ENCODE data around the gene BICRA. TPM values are rescaled to one million over a fixed set of nuclear protein-coding genes. Genes with fewer than 3 reads are reported as not detected.

BICRA gene
- total and polyA plus RNA-seq, 2 donors (not counting 1 experiment from before 2014, with no cell fraction given) = 14.1 to 34.7 TPM

- Histone ChIP-seq H3K9me3 (ENCODE audit: control extremely low read depth in 1 of 3, control insufficient read depth in 2 of 3, insufficient read depth in 1 of 3, low read length in 2 of 3) (no peaks in the 10 kb centered on the region), H3K36me3 (replicated peaks in 1 of 2; ENCODE audit: control extremely low read depth in 1 of 2, control insufficient read depth in 1 of 2, extremely low read depth in 1 of 2, insufficient read depth in 2 of 2, low read length in 1 of 2) (peaks cover 0 to under 1% of the 10 kb centered on the region in 2 experiments), H3K79me2 (ENCODE audit: control insufficient read depth, insufficient read depth, low read length) (peaks cover 47% of the 10 kb centered on the region), H3K4me2 (replicated peaks; ENCODE audit: low read depth, low read length, poor library complexity, severe bottlenecking) (peak overlapping the region; percentile 96), H3K4me1 (ENCODE audit: control insufficient read depth in 2 of 2, insufficient read depth in 2 of 2, low read length in 2 of 2) (peaks cover 16 to 18% of the 10 kb centered on the region in 2 donors), H2AFZ (ENCODE audit: insufficient read depth, low read depth, low read length, poor library complexity, severe bottlenecking) (peak overlapping the region; percentile 94), H3K4me3 (ENCODE audit: control extremely low read depth in 1 of 5, extremely low read depth in 1 of 5, insufficient read depth in 1 of 5, low read depth in 2 of 5, low read length in 4 of 5) (peak overlapping the region; percentile 50 to 98 (median 92)), H3K9ac (ENCODE audit: low read length) (peak overlapping the region; percentile 99), H3K27me3 (replicated peaks in 1 of 4; ENCODE audit: control extremely low read depth in 1 of 4, control insufficient read depth in 3 of 4, insufficient read depth in 4 of 4, low read length in 3 of 4) (peaks cover 0 to 11% (median 0%) of the 10 kb centered on the region in 4 experiments), H3K27ac (ENCODE audit: low read length in 2 of 2) (peak overlapping the region; percentile 79 to 96), H4K20me1 (ENCODE audit: control insufficient read depth, insufficient read depth, low read length, poor library complexity, severe bottlenecking) (peaks cover 37% of the 10 kb centered on the region)
- Mint-ChIP-seq H3K9me3 (ENCODE audit: insufficient read depth) (peaks cover 3% of the 10 kb centered on the region), H3K27ac (peak overlapping the region; percentile 86), H3K27me3 (no peaks in the 10 kb centered on the region), H3K4me1 (peaks cover 28% of the 10 kb centered on the region), H3K4me3 (peak overlapping the region; percentile 69)
- DNase-seq = peak; percentile 96
- no peak for TF ChIP-seq EZH2 (IDR thresholded peaks at IDR 0.05; ENCODE audit: borderline replicate concordance, insufficient read depth, low read depth, low read length, poor library complexity, severe bottlenecking)
- TF ChIP-seq, protein P1, sequence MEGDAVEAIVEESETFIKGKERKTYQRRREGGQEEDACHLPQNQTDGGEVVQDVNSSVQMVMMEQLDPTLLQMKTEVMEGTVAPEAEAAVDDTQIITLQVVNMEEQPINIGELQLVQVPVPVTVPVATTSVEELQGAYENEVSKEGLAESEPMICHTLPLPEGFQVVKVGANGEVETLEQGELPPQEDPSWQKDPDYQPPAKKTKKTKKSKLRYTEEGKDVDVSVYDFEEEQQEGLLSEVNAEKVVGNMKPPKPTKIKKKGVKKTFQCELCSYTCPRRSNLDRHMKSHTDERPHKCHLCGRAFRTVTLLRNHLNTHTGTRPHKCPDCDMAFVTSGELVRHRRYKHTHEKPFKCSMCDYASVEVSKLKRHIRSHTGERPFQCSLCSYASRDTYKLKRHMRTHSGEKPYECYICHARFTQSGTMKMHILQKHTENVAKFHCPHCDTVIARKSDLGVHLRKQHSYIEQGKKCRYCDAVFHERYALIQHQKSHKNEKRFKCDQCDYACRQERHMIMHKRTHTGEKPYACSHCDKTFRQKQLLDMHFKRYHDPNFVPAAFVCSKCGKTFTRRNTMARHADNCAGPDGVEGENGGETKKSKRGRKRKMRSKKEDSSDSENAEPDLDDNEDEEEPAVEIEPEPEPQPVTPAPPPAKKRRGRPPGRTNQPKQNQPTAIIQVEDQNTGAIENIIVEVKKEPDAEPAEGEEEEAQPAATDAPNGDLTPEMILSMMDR (IDR thresholded peaks at IDR 0.05) = peak; percentile 13
- CTCF ChIA-PET = interaction anchor here (1.3 to 1.9 kb wide), 3 partner anchors 10 to 172 kb away, joined by 3 to 9 read pairs (median 4); partner anchors contain the start of gene NAPA
- WGBS (ENCODE audit: insufficient coverage) = under 1% methylated on average over 82 of the region's 94 CpGs
- POLR2A ChIA-PET = interaction anchor here (0.9 to 1.3 kb wide), 4 partner anchors 8 to 93 kb away, joined by 3 to 8 read pairs (median 5); partner anchors contain the start of gene NAPA
- ATAC-seq (ENCODE audit: low read depth) = peak; percentile 92
- intact Hi-C loops (cut with micrococcal nuclease) = loop anchor here (1.0 to 10.0 kb wide), 7 partner anchors 8 to 1593 kb away; partner anchors contain the start of genes INAFM1, KPTN, NAPA and NOP53
These were observed 638 bp upstream of the BICRA start for GRCh38 chr19:47608074-47608918.
